SIG-M5 treated with dmso at 0.1 percent for 504 hours (cell line): Measurements from ENCODE around the gene RBM19.

Experiments
- DNase-seq: peaks from one replicate; lab custom pipeline; 2025; ENCODE audit not compliant: unreplicated experiment; lab: John Stamatoyannopoulos, UW

Gene RBM19

GRCh38 chr12:113786107-113786506 is 180.0 kb downstream of the RBM19 start:
- DNase-seq = no peak

- DNase-seq = no peak
Measured at GRCh38 chr12:113783811-113784210, 182.3 kb downstream of the RBM19 start.

GRCh38 chr12:113782873-113783272 is 183.3 kb downstream of the RBM19 start:
- no peak for DNase-seq

- no peak for DNase-seq
Measured at GRCh38 chr12:113781415-113782198, 184.5 kb downstream of the RBM19 start.

GRCh38 chr12:113779774-113780173 is 186.4 kb downstream of the RBM19 start:
- DNase-seq = no peak

GRCh38 chr12:113778432-113779132 is 187.5 kb downstream of the RBM19 start:
- DNase-seq = no peak

- no peak for DNase-seq
Measured at GRCh38 chr12:113777751-113778150, 188.4 kb downstream of the RBM19 start.

GRCh38 chr12:113776536-113776935 is 189.6 kb downstream of the RBM19 start:
- no peak for DNase-seq

GRCh38 chr12:113774526-113774925 is 191.6 kb downstream of the RBM19 start:
- no peak for DNase-seq

GRCh38 chr12:113772505-113773030 is 193.6 kb downstream of the RBM19 start:
- no peak for DNase-seq

- no peak for DNase-seq
Measured at GRCh38 chr12:113770389-113770865, 195.7 kb downstream of the RBM19 start.

- no peak for DNase-seq
Measured at GRCh38 chr12:113769305-113769704, 196.8 kb downstream of the RBM19 start.

GRCh38 chr12:113768850-113769249 is 197.3 kb downstream of the RBM19 start:
- DNase-seq = no peak

GRCh38 chr12:113766879-113767878 is 198.9 kb downstream of the RBM19 start:
- DNase-seq = no peak
